HCT116 (cell line): ENCODE results near the gene RCE1. TPM values are rescaled to one million over a fixed set of nuclear protein-coding genes. Genes with fewer than 3 reads are reported as not detected.

Source experiments
- ATAC-seq: fragments of 200-7000 bp; cut with Tn5 transposase; 2 replicates; pipeline ENCODE4 v1.9.1; 2020; ENCODE audit warnings: mild to moderate bottlenecking, moderate library complexity
- BruUV-seq: library from RNA; stranded (reverse); fragments of 400-500 nt; replicated peaks from 2 replicates; lab custom pipeline; 2021; lab: Mats Ljungman, UMichigan
- CTCF ChIA-PET: fragments of 300-600 bp; sonication (Branson Sonifier 250); formaldehyde crosslinking; loops from one replicate; lab custom pipeline; 2021; ENCODE audit warnings: antibody characterized with exemption; lab: Charles Lee
- POLR2A ChIA-PET: fragments of 300-600, 350-600 bp; sonication (Branson Sonifier 250); formaldehyde crosslinking; loops from one replicate; lab custom pipeline; 2021; ENCODE audit warnings: antibody characterized with exemption; lab: Charles Lee
- RAD21 ChIA-PET, 2 experiments: fragments of 300-600 bp; sonication (Branson Sonifier 250); formaldehyde crosslinking; loops; one replicate each; lab custom pipeline; 2023; ENCODE audit warnings: low total read pairs in 2 of 2; ENCODE audit not compliant: uncharacterized antibody in 2 of 2, unreplicated experiment in 2 of 2, low non-redundant PET in 1 of 2; lab: Charles Lee
- DNase-seq: peaks from one replicate; pipeline ENCODE4 v3.0.0-alpha.2; 2010; ENCODE audit warnings: low read depth, low spot score
- H2AFZ ChIP-seq: fragments of 200-600 bp; shearing (Covaris generic), sonication (generic); 2 replicates; pipeline ENCODE4 v1.6.1; 2017; ENCODE audit warnings: low read depth, mixed run types, mixed read lengths, antibody characterized with exemption, low read length; ENCODE audit not compliant: poor library complexity, severe bottlenecking
- H3K27ac ChIP-seq: 2 replicates; pipeline ENCODE4 v1.5.1; 2012; ENCODE audit warnings: low read depth, low read length
- H3K27me3 ChIP-seq: fragments of 200-600 bp; sonication (generic); 2 replicates; pipeline ENCODE4 v1.6.1; 2016; ENCODE audit warnings: mixed run types, low read length, mixed read lengths; ENCODE audit not compliant: insufficient read depth
- H3K36me3 ChIP-seq, 2 experiments: fragments of 200-500 bp in 1 of 2; fragments of 200-600 bp in 1 of 2; sonication (Bioruptor generic) in 1 of 2; sonication (generic) in 1 of 2; 2 replicates each; pipeline versions ENCODE4 v1.5.1 to v1.6.1; 2014 to 2016; ENCODE audit warnings: low read length in 2 of 2, inconsistent platforms in 1 of 2, mixed read lengths in 1 of 2, mixed run types in 1 of 2; ENCODE audit not compliant: insufficient read depth in 2 of 2, control insufficient read depth in 1 of 2
- H3K4me1 ChIP-seq, 2 experiments: fragments of 200-600 bp in 1 of 2; sonication (generic) in 1 of 2; 2 replicates each; pipeline versions ENCODE4 v1.5.1 to v1.6.1; 2012 to 2017; ENCODE audit warnings: low read length in 2 of 2, inconsistent platforms in 1 of 2, mild to moderate bottlenecking in 1 of 2, mixed read lengths in 1 of 2, mixed run types in 1 of 2, moderate library complexity in 1 of 2; ENCODE audit not compliant: insufficient read depth in 2 of 2, control insufficient read depth in 1 of 2
- H3K4me2 ChIP-seq: fragments of 200-600 bp; sonication (generic); 2 replicates; pipeline ENCODE4 v1.6.1; 2017; ENCODE audit warnings: mixed run types, low read length, mixed read lengths
- H3K4me3 ChIP-seq, 2 experiments: fragments of 200-600 bp in 1 of 2; sonication (generic) in 1 of 2; replicated peaks in 1 of 2; 2 replicates each; pipeline ENCODE4 v1.5.1; 2011 to 2016; ENCODE audit warnings: low read length in 2 of 2, control low read depth in 1 of 2, low read depth in 1 of 2, mild to moderate bottlenecking in 1 of 2, mixed read lengths in 1 of 2, mixed run types in 1 of 2
- H3K79me2 ChIP-seq: fragments of 200-600 bp; sonication (generic); 2 replicates; pipeline ENCODE4 v1.6.1; 2017; ENCODE audit warnings: mild to moderate bottlenecking, mixed run types, low read length, moderate library complexity, mixed read lengths; ENCODE audit not compliant: insufficient read depth
- H3K9ac ChIP-seq: fragments of 200-600 bp; sonication (generic); 2 replicates; pipeline ENCODE4 v1.6.1; 2016; ENCODE audit warnings: low read length, mixed read lengths
- H3K9me2 ChIP-seq: fragments of 200-600 bp; sonication (generic), shearing (Covaris generic); 2 replicates; pipeline ENCODE4 v1.6.1; 2017; ENCODE audit warnings: mixed run types, mild to moderate bottlenecking, moderate library complexity; ENCODE audit not compliant: insufficient read depth
- H3K9me3 ChIP-seq, 2 experiments: fragments of 200-500 bp in 1 of 2; fragments of 200-600 bp in 1 of 2; sonication (Bioruptor generic) in 1 of 2; sonication (generic) in 1 of 2; 2 replicates each; pipeline ENCODE4 v1.6.1; 2014 to 2017; ENCODE audit warnings: low read length in 2 of 2, mixed read lengths in 2 of 2, inconsistent platforms in 1 of 2, low read depth in 1 of 2, mild to moderate bottlenecking in 1 of 2, mixed run types in 1 of 2, moderate library complexity in 1 of 2; ENCODE audit not compliant: control insufficient read depth in 1 of 2, insufficient read depth in 1 of 2
- H4K20me1 ChIP-seq: fragments of 200-600 bp; sonication (generic), shearing (Covaris generic); 2 replicates; pipeline ENCODE4 v1.6.1; 2017; ENCODE audit warnings: mixed run types, mild to moderate bottlenecking, moderate library complexity; ENCODE audit not compliant: insufficient read depth
- ATF3 ChIP-seq: IDR thresholded peaks from 2 replicates; pipeline ENCODE4 v1.6.1; 2012
- CBX3 ChIP-seq: IDR thresholded peaks from 2 replicates; pipeline ENCODE4 v1.6.1; 2012; ENCODE audit warnings: low read depth
- EGR1 ChIP-seq: IDR thresholded peaks from 2 replicates; pipeline ENCODE4 v1.6.1; 2012; ENCODE audit warnings: low read depth
- ELF1 ChIP-seq: IDR thresholded peaks from 2 replicates; pipeline ENCODE4 v1.6.1; 2012; ENCODE audit warnings: low read depth, borderline replicate concordance
- FOSL1 ChIP-seq: IDR thresholded peaks from 2 replicates; pipeline ENCODE4 v1.6.1; 2012; ENCODE audit warnings: low read depth
- MAX ChIP-seq: IDR thresholded peaks from 2 replicates; pipeline ENCODE4 v1.6.1; 2012
- POLR2A ChIP-seq: IDR thresholded peaks from 2 replicates; pipeline ENCODE4 v1.7.0; 2011; ENCODE audit warnings: borderline replicate concordance; ENCODE audit not compliant: insufficient read depth, insufficient read length; ENCODE audit errors: extremely low read depth
- POLR2AphosphoS5 ChIP-seq: IDR thresholded peaks from 2 replicates; pipeline ENCODE4 v1.6.1; 2011; ENCODE audit warnings: mild to moderate bottlenecking, low read depth, low read length, moderate library complexity
- RAD21 ChIP-seq: IDR thresholded peaks from 2 replicates; pipeline ENCODE4 v1.6.1; 2012; ENCODE audit warnings: low read depth, mild to moderate bottlenecking
- REST ChIP-seq: IDR thresholded peaks from 2 replicates; pipeline ENCODE4 v1.6.1; 2012; ENCODE audit warnings: low read depth
- SIN3A ChIP-seq: IDR thresholded peaks from 2 replicates; pipeline ENCODE4 v1.6.1; 2012; ENCODE audit warnings: low read depth
- SRF ChIP-seq: IDR thresholded peaks from 2 replicates; pipeline ENCODE4 v1.6.1; 2012; ENCODE audit warnings: low read depth
- TCF7L2 ChIP-seq: IDR thresholded peaks from 2 replicates; pipeline ENCODE4 v1.7.0; 2011; ENCODE audit warnings: borderline replicate concordance, inconsistent platforms; ENCODE audit not compliant: insufficient read depth, insufficient read length; ENCODE audit errors: extremely low read depth
- YY1 ChIP-seq: IDR thresholded peaks from 2 replicates; pipeline ENCODE4 v1.6.1; 2011; ENCODE audit warnings: low read length, low read depth, moderate library complexity, mild to moderate bottlenecking; ENCODE audit not compliant: insufficient replicate concordance; ENCODE audit errors: extremely low read depth
- ZBTB33 ChIP-seq: IDR thresholded peaks from 2 replicates; pipeline ENCODE4 v1.6.1; 2011; ENCODE audit warnings: mild to moderate bottlenecking, low read length, moderate library complexity; ENCODE audit not compliant: insufficient replicate concordance; ENCODE audit errors: extremely low read depth
- ZFX ChIP-seq: fragments of 450-650 bp; IDR thresholded peaks from 2 replicates; pipeline ENCODE4 v1.6.1; 2017
- ZNF274 ChIP-seq: fragments of 200-500 bp; sonication (Bioruptor generic); IDR thresholded peaks from 2 replicates; pipeline ENCODE4 v1.6.1; 2014; ENCODE audit warnings: mild to moderate bottlenecking, low read depth, low read length, inconsistent platforms
- intact Hi-C: fragments of 100-400 bp; cut with micrococcal nuclease; formaldehyde crosslinking; loops from 2 replicates; pipeline ENCODE4 v1.10.0; 2022
- total RNA-seq: library from RNA; stranded (reverse); gene quantifications from one replicate; pipeline ENCODE4 v1.2.1, GENCODE V29; 2021; ENCODE audit not compliant: unreplicated experiment

Gene RCE1
- total RNA-seq, 1 experiment from 2014 or later: 35.3 TPM

- Histone ChIP-seq H3K9me2 (no peaks in the 10 kb centered on the region), H3K9me3 (no peaks in the 10 kb centered on the region), H2AFZ (no peak overlapping the region), H3K27ac (no peak overlapping the region; the same call in 1 of the 2 replicates), H4K20me1 (no peaks in the 10 kb centered on the region), H3K79me2 (peaks cover 23% of the 10 kb centered on the region), H3K36me3 (peaks cover 0 to 4% of the 10 kb centered on the region in 2 experiments; a peak in 1 of 4 replicates), H3K4me1 (peaks cover 11 to 24% of the 10 kb centered on the region in 2 experiments), H3K4me3 (no peak overlapping the region), H3K9ac (no peak overlapping the region), H3K4me2 (no peak overlapping the region), H3K27me3 (no peaks in the 10 kb centered on the region)
- no TSS peak for BruUV-seq
- ATAC-seq (no peak), DNase-seq (no peak)
- TF ChIP-seq ZFX: no peak
- no peak for TF ChIP-seq TCF7L2
- TF ChIP-seq REST: no peak
- TF ChIP-seq MAX: no peak
- TF ChIP-seq RAD21: no peak
- no peak for TF ChIP-seq CBX3
- no peak for TF ChIP-seq ZBTB33
- no peak for TF ChIP-seq ELF1
- no peak for TF ChIP-seq ZNF274
- no peak for TF ChIP-seq FOSL1
- TF ChIP-seq ATF3: no peak
- TF ChIP-seq SRF: no peak
- no peak for TF ChIP-seq POLR2A
- TF ChIP-seq POLR2AphosphoS5: no peak
- no peak for TF ChIP-seq EGR1
- no peak for TF ChIP-seq YY1
- TF ChIP-seq SIN3A: no peak
- intact Hi-C loops: no loop called here
- RAD21 ChIA-PET: no interaction called here
- CTCF ChIA-PET: no interaction called here
- POLR2A ChIA-PET: no interaction called here
Measured at GRCh38 chr11:66858939-66859685, 15.9 kb downstream of the RCE1 start.
